Measurements from ENCODE around the gene PRAF2. TPM values are rescaled to one million over a fixed set of nuclear protein-coding genes. Genes with fewer than 3 reads are reported as not detected.

PRAF2 gene
- polyA plus RNA-seq, 1 donor, result 14.0 TPM

- H3K36me3 ChIP-seq (ENCODE audit: control insufficient read depth, insufficient read depth, low read length), result peaks cover 8% of the 10 kb centered on the region
- no peak overlapping the region for H3K4me3 ChIP-seq (ENCODE audit: low read length)
- peaks cover 24% of the 10 kb centered on the region for H3K4me1 ChIP-seq (ENCODE audit: control insufficient read depth, insufficient read depth, low read length)
- H3K9me3 ChIP-seq (ENCODE audit: control insufficient read depth, low read depth, low read length), result no peaks in the 10 kb centered on the region
- DNase-seq, result no peak
- peak overlapping the region; percentile 68 for H3K27ac ChIP-seq (ENCODE audit: low read length)
- H3K27me3 ChIP-seq (ENCODE audit: control insufficient read depth, insufficient read depth, low read length), result no peaks in the 10 kb centered on the region
- no CpG with 5 or more reads among the region's 13 CpGs for WGBS (ENCODE audit: insufficient coverage, low lambda C conversion rate)
Observed at GRCh38 chrX:49043987-49044281, 29.9 kb downstream of the PRAF2 start.

DNA sequence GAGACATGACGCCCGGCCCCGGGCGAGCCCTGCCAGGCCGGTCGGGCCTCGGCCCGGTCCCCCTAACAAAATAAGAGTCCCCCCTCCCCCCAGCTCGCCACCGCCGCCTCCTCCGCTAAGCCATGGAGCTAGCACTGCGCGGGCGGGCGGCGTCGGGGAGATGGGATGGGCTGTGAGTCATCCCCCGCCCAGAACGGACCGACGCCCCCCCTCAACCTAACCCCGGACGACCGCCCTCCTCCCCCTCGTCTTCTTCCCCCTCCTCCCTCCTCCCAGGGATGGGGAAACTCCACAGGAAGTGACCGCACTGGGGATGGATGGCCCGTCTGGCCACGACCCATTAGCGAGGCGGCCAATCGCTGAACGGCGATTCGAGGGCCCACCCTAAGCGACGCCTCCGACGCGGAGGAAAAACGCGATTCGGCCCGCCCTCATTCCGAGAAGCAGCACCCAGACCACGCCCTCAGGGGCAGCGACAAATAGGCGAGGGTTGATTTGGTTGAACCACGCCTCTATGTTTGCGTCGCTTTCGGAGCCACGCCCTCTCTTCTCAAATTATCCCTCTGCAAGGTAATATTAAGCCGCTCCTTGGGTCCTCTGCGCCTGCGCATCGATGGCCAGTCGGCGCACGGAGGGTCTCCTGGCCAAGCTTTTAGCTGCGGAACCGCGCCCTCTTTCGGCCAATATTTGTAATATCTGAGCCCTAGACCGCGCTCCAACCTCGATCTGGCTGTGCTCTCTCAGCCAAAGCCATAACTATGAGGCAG lies 30.4 kb downstream of the PRAF2 start, which contains the start of gene TFE3:
TSS of gene TFE3 (minus strand) at position 138 of the 767 bp plus-strand sequence. CDS start at position 7, 131 bp downstream.
- Histone ChIP-seq H3K27ac (ENCODE audit: low read length) (peak within 1 kb of the TSS; percentile 97), H3K4me1 (ENCODE audit: control insufficient read depth, insufficient read depth, low read length) (peaks cover 26% of the 10 kb centered on the region), H3K9me3 (ENCODE audit: control insufficient read depth, low read depth, low read length) (no peaks in the 10 kb centered on the region), H3K4me3 (ENCODE audit: low read length) (peak within 1 kb of the TSS; percentile 79), H3K36me3 (ENCODE audit: control insufficient read depth, insufficient read depth, low read length) (peaks cover 14% of the 10 kb centered on the region), H3K27me3 (ENCODE audit: control insufficient read depth, insufficient read depth, low read length) (no peaks in the 10 kb centered on the region)
- no CpG with 5 or more reads among the region's 67 CpGs for WGBS (ENCODE audit: insufficient coverage, low lambda C conversion rate)
- DNase-seq, result peak; percentile 99

GRCh38 chrX:49042581-49043219 lies 31.1 kb downstream of the PRAF2 start:
- Histone ChIP-seq H3K36me3 (ENCODE audit: control insufficient read depth, insufficient read depth, low read length) (peaks cover 21% of the 10 kb centered on the region), H3K9me3 (ENCODE audit: control insufficient read depth, low read depth, low read length) (no peaks in the 10 kb centered on the region), H3K4me1 (ENCODE audit: control insufficient read depth, insufficient read depth, low read length) (peaks cover 26% of the 10 kb centered on the region), H3K4me3 (ENCODE audit: low read length) (peak overlapping the region; percentile 79), H3K27me3 (ENCODE audit: control insufficient read depth, insufficient read depth, low read length) (no peaks in the 10 kb centered on the region), H3K27ac (ENCODE audit: low read length) (peak overlapping the region; percentile 97)
- no peak for DNase-seq
- no CpG with 5 or more reads among the region's 29 CpGs for WGBS (ENCODE audit: insufficient coverage, low lambda C conversion rate)

DNA sequence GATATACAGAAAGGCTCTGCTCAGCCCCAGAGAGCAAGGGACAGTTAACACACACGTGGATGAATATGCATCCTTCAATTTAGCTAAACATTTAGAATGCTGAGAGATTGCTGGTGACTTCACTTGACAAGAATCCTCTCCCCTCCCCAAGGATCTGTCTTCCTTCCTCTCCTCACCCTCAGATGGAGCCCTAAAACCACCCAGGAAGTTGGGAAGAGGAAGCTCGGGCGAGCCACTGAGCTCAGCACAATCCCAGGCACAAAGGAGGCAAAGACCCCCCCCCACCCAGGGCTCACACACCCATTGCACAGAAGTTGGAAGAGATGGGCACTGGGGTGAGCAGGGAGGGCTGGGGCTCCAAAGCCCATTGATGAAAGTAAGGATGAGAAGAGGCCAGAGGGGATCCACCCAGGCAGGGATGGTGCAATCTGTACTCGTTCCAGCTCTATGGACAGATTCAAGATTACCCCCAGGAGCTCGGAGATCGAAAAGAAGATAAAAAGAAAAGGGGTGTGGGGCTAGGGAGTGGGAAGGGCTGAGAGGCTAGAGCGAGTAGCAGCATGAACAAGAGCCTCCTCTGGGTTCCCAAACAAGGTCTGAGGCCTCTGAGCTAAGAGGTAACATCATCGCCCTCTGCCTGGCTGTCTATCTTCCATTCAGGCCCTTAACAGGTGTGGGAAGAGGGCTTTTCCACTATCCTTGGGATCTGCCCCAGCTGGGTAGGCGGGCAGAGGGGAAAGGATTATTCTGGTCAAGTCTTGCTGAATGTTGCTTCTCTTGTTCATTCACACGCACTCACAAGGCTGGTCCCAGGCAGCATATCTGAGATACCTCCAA lies 31.8 kb downstream of the PRAF2 start:
- WGBS (ENCODE audit: insufficient coverage, low lambda C conversion rate), result no CpG with 5 or more reads among the region's 10 CpGs
- peak overlapping the region; percentile 97 for H3K27ac ChIP-seq (ENCODE audit: low read length)
- peak overlapping the region; percentile 79 for H3K4me3 ChIP-seq (ENCODE audit: low read length)
- peaks cover 26% of the 10 kb centered on the region for H3K4me1 ChIP-seq (ENCODE audit: control insufficient read depth, insufficient read depth, low read length)
- no peaks in the 10 kb centered on the region for H3K9me3 ChIP-seq (ENCODE audit: control insufficient read depth, low read depth, low read length)
- H3K36me3 ChIP-seq (ENCODE audit: control insufficient read depth, insufficient read depth, low read length), result peaks cover 24% of the 10 kb centered on the region
- no peaks in the 10 kb centered on the region for H3K27me3 ChIP-seq (ENCODE audit: control insufficient read depth, insufficient read depth, low read length)
- DNase-seq, result peak in 1 of 2 donors; percentile 43

GRCh38 chrX:49040376-49040955 lies 33.3 kb downstream of the PRAF2 start:
- peak overlapping the region; percentile 66 for H3K27ac ChIP-seq (ENCODE audit: low read length)
- no CpG with 5 or more reads among the region's 7 CpGs for WGBS (ENCODE audit: insufficient coverage, low lambda C conversion rate)
- peaks cover 28% of the 10 kb centered on the region for H3K36me3 ChIP-seq (ENCODE audit: control insufficient read depth, insufficient read depth, low read length)
- H3K9me3 ChIP-seq (ENCODE audit: control insufficient read depth, low read depth, low read length), result no peaks in the 10 kb centered on the region
- peak in 1 of 2 donors; percentile 20 for DNase-seq
- peak overlapping the region; percentile 13 for H3K4me3 ChIP-seq (ENCODE audit: low read length)
- H3K27me3 ChIP-seq (ENCODE audit: control insufficient read depth, insufficient read depth, low read length), result no peaks in the 10 kb centered on the region
- peaks cover 26% of the 10 kb centered on the region for H3K4me1 ChIP-seq (ENCODE audit: control insufficient read depth, insufficient read depth, low read length)

DNA sequence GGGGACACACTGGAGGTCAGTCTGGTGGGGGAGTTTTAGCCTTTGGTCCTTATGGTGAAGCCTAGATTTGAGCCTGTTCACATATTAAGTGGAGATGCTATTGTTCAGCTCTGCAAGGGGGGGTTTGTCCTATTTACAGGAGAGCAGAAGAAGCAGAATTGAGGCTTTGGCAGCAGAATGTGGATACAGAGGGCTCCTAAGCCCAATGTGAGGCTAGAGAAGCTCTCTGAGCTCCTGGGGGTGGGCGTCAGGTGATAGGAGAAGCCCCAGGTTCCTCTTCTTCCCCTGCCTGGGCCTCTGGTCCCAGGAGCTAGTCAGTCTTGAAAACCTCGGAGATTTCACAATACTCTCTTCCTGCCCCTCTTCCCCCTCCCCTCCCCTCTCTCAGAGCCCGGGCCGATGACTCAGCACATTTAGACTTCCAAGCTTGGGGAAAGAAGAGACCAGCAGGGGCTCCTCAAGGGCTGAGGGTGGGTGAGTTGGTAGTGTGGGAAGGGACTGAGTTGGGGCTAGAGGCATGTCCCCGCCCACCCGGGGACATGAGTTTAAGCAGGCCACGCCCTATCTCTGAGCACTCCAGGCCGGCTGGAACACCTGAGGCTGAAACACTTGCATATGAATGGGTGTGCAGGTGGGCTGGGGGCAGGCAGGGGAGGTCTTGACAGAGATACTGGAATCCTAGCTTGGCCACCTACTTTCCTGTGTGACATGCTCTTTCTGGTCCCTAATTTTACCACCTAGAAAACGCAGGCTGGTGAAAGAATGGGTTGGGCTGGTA lies 34.0 kb downstream of the PRAF2 start:
- Histone ChIP-seq H3K27ac (ENCODE audit: low read length) (peak overlapping the region; percentile 66), H3K27me3 (ENCODE audit: control insufficient read depth, insufficient read depth, low read length) (no peaks in the 10 kb centered on the region), H3K4me1 (ENCODE audit: control insufficient read depth, insufficient read depth, low read length) (peaks cover 26% of the 10 kb centered on the region), H3K4me3 (ENCODE audit: low read length) (peak overlapping the region; percentile 13), H3K9me3 (ENCODE audit: control insufficient read depth, low read depth, low read length) (no peaks in the 10 kb centered on the region), H3K36me3 (ENCODE audit: control insufficient read depth, insufficient read depth, low read length) (peaks cover 28% of the 10 kb centered on the region)
- DNase-seq, result peak; percentile 78 to 85
- WGBS (ENCODE audit: insufficient coverage, low lambda C conversion rate), result no CpG with 5 or more reads among the region's 9 CpGs

DNA sequence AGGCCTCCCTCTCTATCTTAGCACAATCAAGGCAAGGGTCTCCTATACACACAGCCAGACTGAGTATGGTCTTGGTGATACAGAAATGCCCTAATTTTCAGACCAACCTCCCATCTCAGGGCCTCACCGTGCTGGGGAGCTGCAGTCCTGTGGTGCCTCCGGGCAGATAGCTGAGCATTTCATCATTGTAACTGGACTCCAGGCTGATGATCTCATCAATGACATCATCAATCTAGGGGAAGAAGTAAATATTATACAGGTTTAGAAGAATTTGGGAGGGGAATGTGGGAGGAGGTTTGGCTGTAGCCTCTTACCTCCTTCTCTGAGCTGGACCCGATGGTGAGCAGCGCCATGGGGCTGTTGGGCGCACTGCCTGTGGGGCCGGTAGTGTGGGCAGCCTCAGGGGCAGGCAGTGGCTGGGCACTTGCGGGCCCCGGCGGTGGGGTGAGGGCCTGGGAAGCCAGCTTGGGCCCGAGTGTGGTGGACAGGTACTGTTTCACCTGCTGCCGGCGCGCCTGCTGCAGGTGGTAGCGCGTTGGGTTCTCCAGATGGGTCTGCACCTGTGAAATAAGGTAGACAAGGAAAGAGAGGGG lies 35.8 kb downstream of the PRAF2 start:
- no peak for DNase-seq
- WGBS (ENCODE audit: insufficient coverage, low lambda C conversion rate), result no CpG with 5 or more reads among the region's 15 CpGs
- Histone ChIP-seq H3K27ac (ENCODE audit: low read length) (no peak overlapping the region), H3K9me3 (ENCODE audit: control insufficient read depth, low read depth, low read length) (no peaks in the 10 kb centered on the region), H3K4me3 (ENCODE audit: low read length) (no peak overlapping the region), H3K27me3 (ENCODE audit: control insufficient read depth, insufficient read depth, low read length) (no peaks in the 10 kb centered on the region), H3K36me3 (ENCODE audit: control insufficient read depth, insufficient read depth, low read length) (peaks cover 46% of the 10 kb centered on the region), H3K4me1 (ENCODE audit: control insufficient read depth, insufficient read depth, low read length) (peaks cover 26% of the 10 kb centered on the region)

DNA sequence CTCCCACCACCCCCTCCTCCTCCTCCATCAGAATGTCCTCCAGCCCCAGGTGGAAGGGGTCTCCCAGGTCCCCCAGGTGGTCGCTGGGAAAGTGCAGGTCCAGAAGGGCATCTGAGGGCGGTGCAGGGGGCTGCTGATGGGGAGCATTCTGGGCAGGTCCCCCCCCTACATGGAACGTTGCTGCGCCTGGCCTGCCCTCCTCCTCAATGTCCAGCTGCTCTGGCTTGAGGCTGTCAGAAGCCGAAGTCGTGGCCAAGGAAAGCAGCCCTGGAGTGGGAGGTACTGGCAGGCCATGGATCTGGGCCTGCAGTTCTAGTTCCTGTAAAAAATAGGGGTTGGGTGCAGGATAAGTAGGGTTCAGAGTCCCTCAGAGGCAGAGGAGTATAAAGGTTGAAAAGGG lies 43.5 kb downstream of the PRAF2 start:
- Histone ChIP-seq H3K27me3 (ENCODE audit: control insufficient read depth, insufficient read depth, low read length) (no peaks in the 10 kb centered on the region), H3K36me3 (ENCODE audit: control insufficient read depth, insufficient read depth, low read length) (peaks cover 30% of the 10 kb centered on the region), H3K9me3 (ENCODE audit: control insufficient read depth, low read depth, low read length) (no peaks in the 10 kb centered on the region), H3K4me1 (ENCODE audit: control insufficient read depth, insufficient read depth, low read length) (peaks cover 7% of the 10 kb centered on the region), H3K27ac (ENCODE audit: low read length) (peak overlapping the region; percentile 58), H3K4me3 (ENCODE audit: low read length) (no peak overlapping the region)
- no CpG with 5 or more reads among the region's 6 CpGs for WGBS (ENCODE audit: insufficient coverage, low lambda C conversion rate)
- peak in 1 of 2 donors; percentile 26 for DNase-seq

DNA sequence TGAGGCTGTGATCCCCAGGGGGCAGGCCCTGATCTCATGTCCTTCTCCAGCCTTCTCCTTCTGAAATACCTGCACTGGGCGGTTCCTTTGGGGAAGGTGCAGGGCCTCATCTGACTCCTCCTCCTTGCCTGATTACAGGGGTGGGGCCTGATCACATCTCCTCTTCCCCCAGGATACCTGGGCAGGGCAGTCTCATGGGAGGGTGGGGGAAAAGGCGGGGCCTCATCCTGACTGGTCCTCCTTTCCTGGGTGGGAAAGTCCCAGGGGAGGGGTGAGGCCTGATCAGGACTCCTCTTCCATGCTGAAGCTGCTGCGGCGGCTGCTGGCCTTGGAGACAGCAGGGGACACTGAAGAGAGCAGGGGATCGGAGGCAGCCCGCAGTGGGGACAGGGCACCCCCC lies 43.9 kb downstream of the PRAF2 start:
- no peaks in the 10 kb centered on the region for H3K27me3 ChIP-seq (ENCODE audit: control insufficient read depth, insufficient read depth, low read length)
- no CpG with 5 or more reads among the region's 6 CpGs for WGBS (ENCODE audit: insufficient coverage, low lambda C conversion rate)

More for the DNA sequence above, 43.9 kb downstream of the PRAF2 start:
- H3K4me1 ChIP-seq (ENCODE audit: control insufficient read depth, insufficient read depth, low read length), result peaks cover 7% of the 10 kb centered on the region
- peak; percentile 85 to 91 for DNase-seq
- H3K36me3 ChIP-seq (ENCODE audit: control insufficient read depth, insufficient read depth, low read length), result peaks cover 30% of the 10 kb centered on the region
- no peaks in the 10 kb centered on the region for H3K9me3 ChIP-seq (ENCODE audit: control insufficient read depth, low read depth, low read length)
- no peak overlapping the region for H3K4me3 ChIP-seq (ENCODE audit: low read length)
- peak overlapping the region; percentile 58 for H3K27ac ChIP-seq (ENCODE audit: low read length)
